ENCODE results near the gene AGAP2.

AGAP2 gene

GRCh38 chr12:57693659-57694458 lies 44.7 kb downstream of the AGAP2 start, which contains the start of gene OS9:
Gene OS9, plus strand, starts transcription at chr12:57694132. Its CDS starts 30 bp downstream, at chr12:57694162.
- H3K9me3 ChIP-seq (ENCODE audit: insufficient read depth, low read length) = no peaks in the 10 kb centered on the region
- peak within 1 kb of the TSS; percentile 93 for H3K4me2 ChIP-seq (ENCODE audit: low read depth, low read length, poor library complexity, severe bottlenecking)
- H3K4me3 ChIP-seq (ENCODE audit: insufficient read depth, low read length, poor library complexity, severe bottlenecking) = peak within 1 kb of the TSS; percentile 98
- 0 out of 2 replicates have a peak, but pooled peaks cover 9% of the 10 kb centered on the region for H3K36me3 ChIP-seq (ENCODE audit: low read length)
- H3K27ac ChIP-seq (ENCODE audit: low read depth, low read length) = 0 out of 2 replicates have a peak within 1 kb of the TSS, but pooled peaks have one; percentile 39
- TF ChIP-seq CTCF (IDR thresholded peaks at IDR 0.05; ENCODE audit: insufficient read depth, low read length, poor library complexity, severe bottlenecking) (peak; percentile 73), EZH2phosphoT487 (conservative IDR thresholded peaks at IDR 0.05; ENCODE audit: low read length) (no peak)
- peaks cover 16% of the 10 kb centered on the region for H3K79me2 ChIP-seq (ENCODE audit: insufficient read depth, low read length)
- H3F3A ChIP-seq (ENCODE audit: insufficient read depth) = no peaks in the 10 kb centered on the region
- peak within 1 kb of the TSS; percentile 88 for H2AFZ ChIP-seq (ENCODE audit: low read depth, low read length, severe bottlenecking)
- H4K20me1 ChIP-seq (ENCODE audit: low read depth, low read length) = no peaks in the 10 kb centered on the region
- H3K9me2 ChIP-seq (replicated peaks; ENCODE audit: insufficient read depth, low read length) = no peaks in the 10 kb centered on the region
- peak within 1 kb of the TSS; percentile 81 for H3K9ac ChIP-seq (ENCODE audit: low read length)
- no peaks in the 10 kb centered on the region for H3K27me3 ChIP-seq (ENCODE audit: low read length)

GRCh38 chr12:57693317-57693658 lies 45.3 kb downstream of the AGAP2 start:
- Histone ChIP-seq H3K9me3 (ENCODE audit: insufficient read depth, low read length) (no peaks in the 10 kb centered on the region), H3K79me2 (ENCODE audit: insufficient read depth, low read length) (peaks cover 16% of the 10 kb centered on the region), H3K9me2 (replicated peaks; ENCODE audit: insufficient read depth, low read length) (no peaks in the 10 kb centered on the region), H3K27ac (ENCODE audit: low read depth, low read length) (no peak overlapping the region), H3K4me2 (ENCODE audit: low read depth, low read length, poor library complexity, severe bottlenecking) (peak overlapping the region; percentile 49), H3K27me3 (ENCODE audit: low read length) (no peaks in the 10 kb centered on the region), H3K4me3 (ENCODE audit: insufficient read depth, low read length, poor library complexity, severe bottlenecking) (peak overlapping the region; percentile 11), H3K36me3 (ENCODE audit: low read length) (0 out of 2 replicates have a peak, but pooled peaks cover 9% of the 10 kb centered on the region), H2AFZ (ENCODE audit: low read depth, low read length, severe bottlenecking) (peak overlapping the region; percentile 86), H3K9ac (ENCODE audit: low read length) (0 out of 2 replicates have a peak overlapping the region, but pooled peaks have one; percentile 2), H4K20me1 (ENCODE audit: low read depth, low read length) (no peaks in the 10 kb centered on the region), H3F3A (ENCODE audit: insufficient read depth) (no peaks in the 10 kb centered on the region)
- TF ChIP-seq EZH2phosphoT487 (conservative IDR thresholded peaks at IDR 0.05; ENCODE audit: low read length) = no peak
- no peak for TF ChIP-seq CTCF (IDR thresholded peaks at IDR 0.05; ENCODE audit: insufficient read depth, low read length, poor library complexity, severe bottlenecking)

- Histone ChIP-seq H3K4me3 (ENCODE audit: insufficient read depth, low read length, poor library complexity, severe bottlenecking) (no peak overlapping the region), H2AFZ (ENCODE audit: low read depth, low read length, severe bottlenecking) (peak overlapping the region; percentile 86), H3F3A (ENCODE audit: insufficient read depth) (no peaks in the 10 kb centered on the region), H3K79me2 (ENCODE audit: insufficient read depth, low read length) (peaks cover 16% of the 10 kb centered on the region), H3K27me3 (ENCODE audit: low read length) (no peaks in the 10 kb centered on the region), H3K36me3 (ENCODE audit: low read length) (0 out of 2 replicates have a peak, but pooled peaks cover 9% of the 10 kb centered on the region), H3K27ac (ENCODE audit: low read depth, low read length) (no peak overlapping the region), H4K20me1 (ENCODE audit: low read depth, low read length) (no peaks in the 10 kb centered on the region), H3K9me2 (replicated peaks; ENCODE audit: insufficient read depth, low read length) (no peaks in the 10 kb centered on the region), H3K4me2 (ENCODE audit: low read depth, low read length, poor library complexity, severe bottlenecking) (no peak overlapping the region), H3K9me3 (ENCODE audit: insufficient read depth, low read length) (no peaks in the 10 kb centered on the region), H3K9ac (ENCODE audit: low read length) (no peak overlapping the region)
- no peak for TF ChIP-seq EZH2phosphoT487 (conservative IDR thresholded peaks at IDR 0.05; ENCODE audit: low read length)
- TF ChIP-seq CTCF (IDR thresholded peaks at IDR 0.05; ENCODE audit: insufficient read depth, low read length, poor library complexity, severe bottlenecking) = no peak
These were observed 46.0 kb downstream of the AGAP2 start for GRCh38 chr12:57692500-57692899.

All from SU-DHL-6 (cell line).